ENCODE data around the gene CDC25B.

CDC25B gene

GRCh38 chr20:3759316-3759823 is 36.7 kb upstream of the CDC25B start:
- Histone ChIP-seq H3K36me3 (peaks cover 0 to 17% (median 6%) of the 10 kb centered on the region in 3 donors), H3K9me3 (no peaks in the 10 kb centered on the region), H3K27me3 (no peaks in the 10 kb centered on the region), H3K4me1 (no peaks in the 10 kb centered on the region), H3K27ac (no peak overlapping the region), H3K4me3 (no peak overlapping the region)
- TF ChIP-seq, protein P1, sequence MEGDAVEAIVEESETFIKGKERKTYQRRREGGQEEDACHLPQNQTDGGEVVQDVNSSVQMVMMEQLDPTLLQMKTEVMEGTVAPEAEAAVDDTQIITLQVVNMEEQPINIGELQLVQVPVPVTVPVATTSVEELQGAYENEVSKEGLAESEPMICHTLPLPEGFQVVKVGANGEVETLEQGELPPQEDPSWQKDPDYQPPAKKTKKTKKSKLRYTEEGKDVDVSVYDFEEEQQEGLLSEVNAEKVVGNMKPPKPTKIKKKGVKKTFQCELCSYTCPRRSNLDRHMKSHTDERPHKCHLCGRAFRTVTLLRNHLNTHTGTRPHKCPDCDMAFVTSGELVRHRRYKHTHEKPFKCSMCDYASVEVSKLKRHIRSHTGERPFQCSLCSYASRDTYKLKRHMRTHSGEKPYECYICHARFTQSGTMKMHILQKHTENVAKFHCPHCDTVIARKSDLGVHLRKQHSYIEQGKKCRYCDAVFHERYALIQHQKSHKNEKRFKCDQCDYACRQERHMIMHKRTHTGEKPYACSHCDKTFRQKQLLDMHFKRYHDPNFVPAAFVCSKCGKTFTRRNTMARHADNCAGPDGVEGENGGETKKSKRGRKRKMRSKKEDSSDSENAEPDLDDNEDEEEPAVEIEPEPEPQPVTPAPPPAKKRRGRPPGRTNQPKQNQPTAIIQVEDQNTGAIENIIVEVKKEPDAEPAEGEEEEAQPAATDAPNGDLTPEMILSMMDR (IDR thresholded peaks at IDR 0.05) = no peak
- intact Hi-C loops (cut with DNase I; ENCODE audit: low total_unique reads) = no loop called here
- DNase-seq = no peak

DNA sequence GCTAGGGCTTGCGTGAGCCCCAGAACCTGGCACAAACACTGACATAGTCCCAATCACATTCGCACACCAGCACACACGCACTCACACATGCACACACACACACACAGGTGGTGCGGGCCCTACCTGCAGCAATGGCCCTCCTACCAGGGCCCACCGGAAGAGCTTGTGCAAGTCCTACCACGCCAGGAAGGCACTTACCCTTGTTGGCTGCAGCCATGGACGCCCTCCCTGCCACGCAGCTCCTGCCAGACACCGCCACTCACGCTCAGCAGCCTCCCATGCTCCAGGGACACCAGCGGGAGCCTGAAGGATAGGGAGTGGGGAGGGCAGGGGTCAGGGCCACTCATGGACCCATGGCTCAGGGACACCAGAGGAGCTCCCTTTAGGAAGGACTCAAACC is 36.2 kb upstream of the CDC25B start:
- H3K27ac ChIP-seq = no peak overlapping the region
- intact Hi-C loops (cut with DNase I; ENCODE audit: low total_unique reads) = no loop called here
- TF ChIP-seq, protein P1 (IDR thresholded peaks at IDR 0.05) = no peak

DNA sequence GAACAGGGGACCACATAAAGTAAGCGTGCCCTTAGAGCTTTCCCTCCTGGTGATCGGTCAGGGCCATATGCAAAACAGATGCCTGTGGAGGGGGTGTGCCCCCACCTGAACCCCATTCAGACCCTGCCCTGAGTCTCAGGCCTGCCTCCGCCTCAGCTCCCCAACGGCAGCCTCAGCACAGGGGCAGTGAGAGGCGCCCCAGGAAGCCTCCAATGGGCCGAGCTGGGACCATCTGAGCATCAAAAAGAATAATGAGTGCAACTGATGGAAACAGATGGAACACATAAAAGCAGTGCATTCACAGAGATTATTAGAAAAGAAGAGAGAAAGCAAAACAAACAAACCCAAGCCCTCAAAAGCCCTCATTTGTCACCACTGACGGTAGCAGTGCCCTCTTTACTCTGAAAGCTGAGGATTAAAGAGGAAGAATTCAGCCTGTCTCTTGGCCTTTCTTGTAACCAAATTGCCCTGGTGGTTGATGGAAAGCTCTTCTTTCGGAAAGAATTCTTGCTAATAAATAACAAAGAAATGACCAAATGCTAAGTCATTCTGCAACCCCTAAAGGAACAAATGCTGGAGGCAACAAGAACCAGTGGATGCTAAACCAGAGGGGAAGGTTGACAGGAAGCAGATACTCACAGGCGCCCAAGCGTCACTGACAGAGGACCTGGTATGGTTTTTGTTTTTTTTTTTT is 35.3 kb upstream of the CDC25B start:
- Histone ChIP-seq H3K4me1 (no peaks in the 10 kb centered on the region), H3K9me3 (no peaks in the 10 kb centered on the region), H3K27ac (no peak overlapping the region), H3K4me3 (no peak overlapping the region), H3K36me3 (peaks cover 0 to 14% (median 6%) of the 10 kb centered on the region in 3 donors), H3K27me3 (no peaks in the 10 kb centered on the region)
- intact Hi-C loops (cut with DNase I; ENCODE audit: low total_unique reads) = no loop called here
- TF ChIP-seq, protein P1 (IDR thresholded peaks at IDR 0.05) = no peak
- no peak for DNase-seq

More for the DNA sequence above, 36.2 kb upstream of the CDC25B start:
- no peak for DNase-seq
- Histone ChIP-seq H3K36me3 (peaks cover 0 to 14% (median 6%) of the 10 kb centered on the region in 3 donors), H3K4me1 (no peaks in the 10 kb centered on the region), H3K4me3 (no peak overlapping the region), H3K27me3 (no peaks in the 10 kb centered on the region), H3K9me3 (no peaks in the 10 kb centered on the region)

DNA sequence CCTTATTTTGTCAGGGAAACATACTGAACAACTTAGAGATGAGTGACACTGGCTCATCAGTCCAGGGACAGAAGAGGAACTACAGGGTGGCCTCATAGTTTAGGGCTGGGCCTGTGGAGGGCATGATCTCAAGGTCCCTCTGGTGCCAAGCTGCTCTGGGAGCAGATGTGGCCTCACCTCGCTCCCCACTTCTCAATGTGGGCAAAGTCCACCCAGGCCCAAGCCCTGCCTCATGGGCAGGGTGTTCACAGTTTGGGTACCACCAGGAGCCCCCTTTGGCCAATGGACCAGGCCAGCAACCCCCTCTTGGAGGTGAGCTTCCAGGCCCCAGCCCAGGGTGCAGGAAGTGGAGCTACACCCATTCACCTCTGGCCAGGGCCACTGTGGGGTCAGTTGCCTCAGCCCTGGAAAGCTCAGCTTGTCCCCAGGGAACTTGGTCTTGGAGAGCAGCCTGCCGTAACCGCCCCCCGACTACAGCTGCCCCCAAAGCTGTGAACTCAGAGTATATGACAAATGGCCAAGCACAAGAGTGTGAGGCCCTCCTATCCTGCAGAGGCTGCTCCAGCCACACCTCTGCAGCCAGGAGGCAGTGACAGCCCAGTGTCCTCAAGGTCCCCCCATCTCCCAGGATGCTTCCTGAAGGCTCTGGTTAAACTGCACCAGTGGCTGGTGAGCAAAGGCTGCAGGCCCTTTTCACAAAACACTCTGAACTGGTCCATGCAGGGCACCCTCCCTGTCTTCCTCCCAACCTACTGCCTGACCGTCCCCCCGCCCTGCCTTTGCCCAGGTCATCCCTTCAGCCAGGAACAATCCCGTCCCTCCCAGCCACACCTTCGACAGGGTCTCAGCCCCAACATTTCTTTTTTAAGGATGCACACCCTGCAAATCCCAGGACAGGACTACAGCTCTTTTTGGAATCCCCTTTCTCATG is 32.2 kb upstream of the CDC25B start:
- H3K27me3 ChIP-seq = no peaks in the 10 kb centered on the region
- no peak overlapping the region for H3K4me3 ChIP-seq
- TF ChIP-seq, protein P1 (IDR thresholded peaks at IDR 0.05) = no peak
- H3K36me3 ChIP-seq = no peaks in the 10 kb centered on the region
- intact Hi-C loops (cut with DNase I; ENCODE audit: low total_unique reads) = no loop called here
- H3K9me3 ChIP-seq = no peaks in the 10 kb centered on the region
- no peak overlapping the region for H3K27ac ChIP-seq
- no peak for DNase-seq
- H3K4me1 ChIP-seq = peaks cover 0 to 18% (median 16%) of the 10 kb centered on the region in 4 donors

GRCh38 chr20:3764659-3765058 is 31.5 kb upstream of the CDC25B start:
- intact Hi-C loops (cut with DNase I; ENCODE audit: low total_unique reads) = no loop called here
- Histone ChIP-seq H3K27me3 (no peaks in the 10 kb centered on the region), H3K9me3 (no peaks in the 10 kb centered on the region), H3K36me3 (no peaks in the 10 kb centered on the region), H3K4me1 (peaks cover 0 to 22% (median 19%) of the 10 kb centered on the region in 4 donors), H3K4me3 (no peak overlapping the region), H3K27ac (no peak overlapping the region)
- DNase-seq = no peak
- TF ChIP-seq, protein P1 (IDR thresholded peaks at IDR 0.05) = no peak

Measured in tibial artery (tissue), 4 donors.